Right atrium auricular region (tissue), 2 donors: ENCODE results near the gene PSME2. TPM values are rescaled to one million over a fixed set of nuclear protein-coding genes. Genes with fewer than 3 reads are reported as not detected.

Source experiments
- DNase-seq: peaks from one replicate; pipeline ENCODE4 v3.0.0-alpha.2; 2019; ENCODE audit warnings: low spot score
- H3K27ac ChIP-seq, 2 donors: fragments of 200-600 bp; sonication (generic); 1 replicate in 1 of 2; 2 replicates in 1 of 2; pipeline ENCODE4 v1.5.1; 2016 to 2019
- H3K27me3 ChIP-seq, 2 donors: fragments of 200-600 bp; sonication (generic); one replicate each; pipeline versions ENCODE4 v1.5.1 to v1.6.0; 2017 to 2019
- H3K36me3 ChIP-seq: fragments of 200-600 bp; sonication (generic); one replicate; pipeline ENCODE4 v1.5.1; 2016
- H3K4me1 ChIP-seq, 2 donors: fragments of 200-600 bp; sonication (generic); one replicate each; pipeline versions ENCODE4 v1.5.1 to v1.6.0; 2017 to 2019
- H3K4me3 ChIP-seq, 2 donors: fragments of 200-600 bp; sonication (generic); 1 replicate in 1 of 2; 2 replicates in 1 of 2; pipeline ENCODE4 v1.5.1; 2017 to 2019; ENCODE audit warnings: mild to moderate bottlenecking in 1 of 2, moderate library complexity in 1 of 2
- H3K9me3 ChIP-seq, 2 donors: fragments of 200-600 bp; sonication (generic); one replicate each; pipeline ENCODE4 v1.5.1; 2019
- CTCF ChIP-seq, 2 donors: fragments of 200-600 bp; sonication (generic); IDR thresholded peaks; one replicate each; pipeline ENCODE4 v1.5.1; 2019; ENCODE audit warnings: antibody characterized with exemption in 2 of 2
- total RNA-seq, 2 donors: library from RNA; depleted of rRNA; stranded (reverse); fragments of >200 nt; gene quantifications; one replicate each; pipeline ENCODE4 v1.1.0, GENCODE V29; 2016

Gene PSME2
- total RNA-seq, 2 donors from 2014 or later: 23.1 to 40.6 TPM

DNA sequence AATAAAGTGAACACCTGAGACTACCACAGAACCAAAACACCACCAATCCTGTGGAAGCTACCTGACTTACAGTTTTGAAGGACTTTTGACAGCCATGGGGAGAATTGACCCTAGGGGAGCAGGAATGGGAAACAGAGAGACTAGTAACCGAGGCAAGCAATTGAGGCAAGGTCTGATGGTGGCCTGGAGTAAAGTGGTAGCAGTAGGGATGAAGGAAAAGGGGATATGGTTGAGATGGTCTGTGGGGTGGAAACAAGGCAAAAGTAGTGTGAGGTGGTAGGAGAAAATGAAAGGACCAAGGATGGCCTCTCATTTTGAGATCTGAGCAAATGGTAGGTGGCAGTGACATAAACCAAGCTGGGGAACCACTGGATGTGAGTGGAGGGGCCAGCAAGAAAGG, 10.4 kb upstream of the PSME2 start:
- no peak for DNase-seq
- Histone ChIP-seq H3K27ac (no peak overlapping the region), H3K4me1 (peaks cover 0 to 8% of the 10 kb centered on the region in 2 donors), H3K4me3 (no peak overlapping the region), H3K27me3 (no peaks in the 10 kb centered on the region), H3K36me3 (peaks cover 70% of the 10 kb centered on the region), H3K9me3 (no peaks in the 10 kb centered on the region)
- TF ChIP-seq CTCF (IDR thresholded peaks at IDR 0.05): no peak

- no peak overlapping the region for H3K27ac ChIP-seq
- H3K4me3 ChIP-seq: no peak overlapping the region
- peaks cover 82% of the 10 kb centered on the region for H3K36me3 ChIP-seq
- no peaks in the 10 kb centered on the region for H3K9me3 ChIP-seq
- no peak for DNase-seq
- H3K4me1 ChIP-seq: no peaks in the 10 kb centered on the region
- H3K27me3 ChIP-seq: no peaks in the 10 kb centered on the region
- TF ChIP-seq CTCF (IDR thresholded peaks at IDR 0.05): no peak
These were observed 8.7 kb upstream of the PSME2 start for GRCh38 chr14:24155100-24155499.

DNA sequence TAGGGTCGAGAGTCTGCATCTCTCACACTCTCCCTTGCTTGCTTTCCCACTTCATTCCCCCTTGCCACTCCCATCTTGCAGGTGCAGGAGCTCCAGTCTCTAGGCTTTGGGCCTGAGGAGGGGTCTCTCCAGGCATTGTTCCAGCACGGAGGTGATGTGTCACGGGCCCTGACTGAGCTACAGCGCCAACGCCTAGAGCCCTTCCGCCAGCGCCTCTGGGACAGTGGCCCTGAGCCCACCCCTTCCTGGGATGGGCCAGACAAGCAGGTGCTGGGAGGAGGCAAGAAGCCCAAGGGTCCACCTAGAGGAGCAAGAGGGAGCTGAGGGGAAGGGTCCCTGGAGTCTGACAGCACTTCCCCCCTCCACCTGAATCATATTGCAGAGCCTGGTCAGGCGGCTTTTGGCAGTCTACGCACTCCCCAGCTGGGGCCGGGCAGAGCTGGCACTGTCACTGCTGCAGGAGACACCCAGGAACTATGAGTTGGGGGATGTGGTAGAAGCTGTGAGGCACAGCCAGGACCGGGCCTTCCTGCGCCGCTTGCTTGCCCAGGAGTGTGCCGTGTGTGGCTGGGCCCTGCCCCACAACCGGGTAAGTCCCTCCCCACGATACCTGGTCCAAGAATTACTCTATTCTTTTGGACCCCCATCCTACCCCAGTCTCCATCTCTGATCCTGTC, 5.1 kb upstream of the PSME2 start:
- no peak for TF ChIP-seq CTCF (IDR thresholded peaks at IDR 0.05)
- H3K36me3 ChIP-seq: peaks cover 69% of the 10 kb centered on the region
- DNase-seq: no peak
- no peaks in the 10 kb centered on the region for H3K9me3 ChIP-seq
- peaks cover 0 to 18% of the 10 kb centered on the region in 2 donors for H3K4me1 ChIP-seq
- H3K27me3 ChIP-seq: no peaks in the 10 kb centered on the region
- H3K27ac ChIP-seq: no peak overlapping the region
- no peak overlapping the region for H3K4me3 ChIP-seq

DNA sequence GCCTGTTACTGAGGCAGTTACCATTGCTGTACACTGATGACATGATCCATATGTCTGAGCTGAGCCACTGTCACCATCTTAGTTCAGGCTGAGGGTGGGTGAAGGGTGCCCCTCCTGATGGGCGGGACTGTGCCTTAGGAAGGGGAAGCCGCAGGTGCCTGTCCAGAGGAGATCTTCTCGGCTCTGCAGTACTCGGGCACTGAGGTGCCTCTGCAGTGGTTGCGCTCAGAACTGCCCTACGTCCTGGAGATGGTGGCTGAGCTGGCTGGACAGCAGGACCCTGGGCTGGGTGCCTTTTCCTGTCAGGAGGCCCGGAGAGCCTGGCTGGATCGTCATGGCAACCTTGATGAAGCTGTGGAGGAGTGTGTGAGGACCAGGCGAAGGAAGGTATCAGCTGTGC, 4.6 kb upstream of the PSME2 start:
- H3K36me3 ChIP-seq: peaks cover 64% of the 10 kb centered on the region

GRCh38 chr14:24150567-24150966, 4.2 kb upstream of the PSME2 start:
- Histone ChIP-seq H3K27ac (no peak overlapping the region), H3K4me3 (no peak overlapping the region), H3K36me3 (peaks cover 59% of the 10 kb centered on the region), H3K27me3 (no peaks in the 10 kb centered on the region), H3K9me3 (no peaks in the 10 kb centered on the region), H3K4me1 (peaks cover 0 to 26% of the 10 kb centered on the region in 2 donors)
- no peak for DNase-seq
- TF ChIP-seq CTCF (IDR thresholded peaks at IDR 0.05): no peak

More for the DNA sequence above, 4.6 kb upstream of the PSME2 start:
- H3K4me3 ChIP-seq: no peak overlapping the region
- H3K27me3 ChIP-seq: no peaks in the 10 kb centered on the region
- no peak for TF ChIP-seq CTCF (IDR thresholded peaks at IDR 0.05)
- DNase-seq: no peak
- H3K27ac ChIP-seq: no peak overlapping the region
- H3K9me3 ChIP-seq: no peaks in the 10 kb centered on the region
- H3K4me1 ChIP-seq: peaks cover 0 to 22% of the 10 kb centered on the region in 2 donors

DNA sequence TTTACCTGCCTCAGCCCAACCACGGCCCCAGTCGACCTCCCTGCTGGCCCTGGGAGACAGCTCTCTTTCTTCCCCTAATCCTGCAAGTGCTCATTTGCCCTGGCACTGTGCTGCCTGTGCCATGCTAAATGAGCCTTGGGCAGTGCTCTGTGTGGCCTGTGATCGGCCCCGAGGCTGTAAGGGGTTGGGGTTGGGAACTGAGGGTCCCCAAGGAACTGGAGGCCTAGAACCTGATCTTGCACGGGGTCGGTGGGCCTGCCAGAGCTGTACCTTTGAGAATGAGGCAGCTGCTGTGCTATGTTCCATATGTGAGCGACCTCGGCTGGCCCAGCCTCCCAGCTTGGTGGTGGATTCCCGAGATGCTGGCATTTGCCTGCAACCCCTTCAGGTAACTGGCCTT, 3.7 kb upstream of the PSME2 start:
- no peaks in the 10 kb centered on the region for H3K9me3 ChIP-seq
- peaks cover 54% of the 10 kb centered on the region for H3K36me3 ChIP-seq
- no peak overlapping the region for H3K27ac ChIP-seq
- H3K4me3 ChIP-seq: no peak overlapping the region
- peaks cover 0 to 30% of the 10 kb centered on the region in 2 donors for H3K4me1 ChIP-seq
- no peaks in the 10 kb centered on the region for H3K27me3 ChIP-seq
- DNase-seq: no peak
- TF ChIP-seq CTCF (IDR thresholded peaks at IDR 0.05): no peak
